Common myeloid progenitor, CD34-positive (primary cell): ENCODE data around the gene SBF2.

Experiments used
- CTCF ChIA-PET: fragments of 350-600 bp; sonication (Branson Sonifier 250); formaldehyde crosslinking; loops from one replicate; lab custom pipeline; 2021; ENCODE audit warnings: antibody characterized with exemption; lab: Charles Lee
- POLR2A ChIA-PET: fragments of 350-600 bp; sonication (Branson Sonifier 250); formaldehyde crosslinking; loops from one replicate; lab custom pipeline; 2021; ENCODE audit warnings: antibody characterized with exemption; lab: Charles Lee
- DNase-seq, 3 donors: peaks; one replicate each; pipeline versions ENCODE4 v3.0.0 to v3.0.0-alpha.2; 2013
- H3K27ac ChIP-seq, 2 experiments: 1 replicate in 1 of 2; 2 replicates in 1 of 2; pipeline ENCODE4 v1.7.0; 2013; ENCODE audit warnings: inconsistent platforms in 2 of 2, low read length in 2 of 2, mild to moderate bottlenecking in 2 of 2, low read depth in 1 of 2, moderate library complexity in 1 of 2; ENCODE audit not compliant: severe bottlenecking in 2 of 2, insufficient read depth in 1 of 2, poor library complexity in 1 of 2
- H3K27me3 ChIP-seq, 5 experiments: replicated peaks in 2 of 5; 1 replicate in 3 of 5; 2 replicates in 2 of 5; pipeline versions ENCODE4 v1.6.1 to v1.7.0; 2013; ENCODE audit warnings: low read length in 4 of 5, mild to moderate bottlenecking in 2 of 5, moderate library complexity in 2 of 5, inconsistent platforms in 1 of 5; ENCODE audit not compliant: insufficient read depth in 5 of 5, control insufficient read depth in 4 of 5
- H3K36me3 ChIP-seq, 4 experiments: 1 replicate in 2 of 4; 2 replicates in 2 of 4; pipeline versions ENCODE4 v1.6.1 to v1.7.0; 2013; ENCODE audit warnings: low read length in 3 of 4, control low read depth in 1 of 4, mild to moderate bottlenecking in 1 of 4; ENCODE audit not compliant: control insufficient read depth in 4 of 4, insufficient read depth in 4 of 4
- H3K4me1 ChIP-seq, 4 experiments: 1 replicate in 3 of 4; 2 replicates in 1 of 4; pipeline versions ENCODE4 v1.6.1 to v1.7.1; 2013; ENCODE audit warnings: low read length in 3 of 4, mild to moderate bottlenecking in 3 of 4, control low read depth in 1 of 4, inconsistent platforms in 1 of 4, moderate library complexity in 1 of 4; ENCODE audit not compliant: control insufficient read depth in 4 of 4, insufficient read depth in 4 of 4; ENCODE audit errors: control extremely low read depth in 1 of 4
- H3K4me3 ChIP-seq, 7 experiments: 1 replicate in 4 of 7; 2 replicates in 3 of 7; pipeline versions ENCODE4 v1.5.1 to v1.7.0; 2013; ENCODE audit warnings: mild to moderate bottlenecking in 7 of 7, low read length in 6 of 7, moderate library complexity in 6 of 7, inconsistent platforms in 2 of 7, low read depth in 2 of 7, control low read depth in 1 of 7; ENCODE audit not compliant: insufficient read depth in 4 of 7, control insufficient read depth in 1 of 7; ENCODE audit errors: extremely low read depth in 1 of 7
- H3K9me3 ChIP-seq, 5 experiments: 1 replicate in 4 of 5; 2 replicates in 1 of 5; pipeline versions ENCODE4 v1.6.1 to v1.7.1; 2013; ENCODE audit warnings: low read length in 4 of 5, mild to moderate bottlenecking in 2 of 5, inconsistent platforms in 1 of 5, low read depth in 1 of 5, moderate library complexity in 1 of 5; ENCODE audit not compliant: control insufficient read depth in 4 of 5, insufficient read depth in 2 of 5; ENCODE audit errors: control extremely low read depth in 1 of 5
- WGBS: methylation state at CpG from one replicate; pipeline ENCODE4 v1.1.5; 2013; ENCODE audit not compliant: insufficient coverage; 5-methylcytosine and 5-hydroxymethylcytosine counted together

SBF2 gene

DNA sequence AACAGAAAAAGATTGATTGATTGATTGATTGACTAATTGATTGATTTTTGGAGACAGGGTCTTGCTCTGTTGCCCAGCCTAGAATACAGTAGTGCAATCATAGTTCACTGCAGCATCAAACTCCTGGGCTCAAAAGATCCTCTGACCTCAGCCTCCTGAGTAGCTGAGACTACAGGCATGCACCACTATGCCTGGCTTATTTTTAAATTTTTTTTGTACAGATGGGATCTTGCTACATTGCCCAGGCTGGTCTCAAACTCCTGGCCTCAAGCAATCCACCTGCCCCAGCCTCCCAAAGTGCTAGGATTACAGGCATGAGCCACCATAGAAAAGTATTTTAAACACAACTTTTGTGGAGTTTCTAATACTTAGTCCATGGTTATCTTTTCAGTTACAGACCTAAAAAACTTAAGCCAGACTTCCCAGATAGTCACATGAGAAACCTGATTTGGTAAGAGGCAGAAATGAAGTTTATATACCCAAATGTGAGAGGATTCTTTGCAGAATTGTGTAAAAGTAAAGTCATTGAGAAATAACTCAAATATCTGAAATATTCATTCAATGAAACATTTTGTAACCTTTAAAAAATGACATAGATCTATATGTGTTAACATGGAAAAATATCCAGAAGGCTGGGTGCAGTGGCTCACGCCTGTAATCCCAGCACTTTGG is 443.7 kb downstream of the SBF2 start:
- Histone ChIP-seq H3K36me3 (peaks cover 4 to 35% (median 13%) of the 10 kb centered on the region in 4 experiments), H3K9me3 (no peaks in the 10 kb centered on the region), H3K27ac (no peak overlapping the region), H3K4me1 (no peaks in the 10 kb centered on the region), H3K27me3 (no peaks in the 10 kb centered on the region), H3K4me3 (no peak overlapping the region)
- ChIA-PET CTCF (no interaction called here), POLR2A (no interaction called here)
- WGBS = no CpG with 5 or more reads among the region's 1 CpG
- no peak for DNase-seq

DNA sequence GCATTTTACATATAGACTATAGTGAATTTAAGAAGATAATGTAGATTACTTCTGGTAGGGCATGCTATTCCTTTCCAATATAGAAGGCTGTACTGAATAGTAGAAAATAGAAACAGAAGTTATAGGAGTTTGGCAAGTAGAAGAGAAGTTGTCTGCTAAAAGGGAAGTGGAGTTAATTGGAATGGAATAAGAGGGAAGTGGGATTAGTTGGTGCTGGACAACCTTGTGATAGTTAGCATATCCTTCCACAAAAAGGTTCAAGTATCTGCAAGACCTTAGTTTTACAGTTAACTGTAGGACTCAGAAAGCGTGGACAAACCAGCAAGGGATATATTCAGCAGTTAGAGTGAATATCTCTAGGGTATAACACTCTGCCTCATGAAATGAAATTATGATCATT is 444.6 kb downstream of the SBF2 start:
- CTCF ChIA-PET = no interaction called here

DNA sequence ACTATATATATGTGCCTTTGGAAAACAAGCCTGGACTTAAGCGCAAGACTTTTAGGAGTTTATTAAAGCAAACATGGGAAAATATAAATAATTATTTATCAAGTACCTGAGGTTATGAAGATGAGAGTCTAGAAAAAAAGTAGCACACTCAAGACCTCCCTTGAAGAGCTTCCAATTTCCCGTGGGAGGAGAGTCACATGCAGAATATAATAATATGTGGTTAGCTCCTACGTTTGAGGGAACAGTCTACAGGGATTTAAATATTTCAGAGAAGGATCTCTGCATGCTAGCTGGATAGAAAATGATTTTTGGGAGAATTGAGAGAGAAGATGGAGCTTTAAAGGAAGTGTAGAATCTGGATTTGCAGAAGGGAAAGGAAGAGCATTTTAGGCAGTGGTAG is 446.4 kb downstream of the SBF2 start:
- peaks cover 4 to 33% (median 13%) of the 10 kb centered on the region in 4 experiments for H3K36me3 ChIP-seq
- no peaks in the 10 kb centered on the region for H3K9me3 ChIP-seq
- no peak for DNase-seq
- no peaks in the 10 kb centered on the region for H3K27me3 ChIP-seq
- CTCF ChIA-PET = interaction anchor here (1.4 kb wide), 1 partner anchor 13 kb away, joined by 4 read pairs; no protein-coding TSS in a partner anchor
- no peaks in the 10 kb centered on the region for H3K4me1 ChIP-seq
- WGBS = 88% methylated on average over 1 of the region's 3 CpGs
- H3K27ac ChIP-seq = no peak overlapping the region
- POLR2A ChIA-PET = no interaction called here
- no peak overlapping the region for H3K4me3 ChIP-seq

More for the DNA sequence above, 444.6 kb downstream of the SBF2 start:
- DNase-seq = no peak
- no peak overlapping the region for H3K4me3 ChIP-seq
- no peaks in the 10 kb centered on the region for H3K27me3 ChIP-seq
- H3K4me1 ChIP-seq = no peaks in the 10 kb centered on the region
- POLR2A ChIA-PET = interaction anchor here (0.7 kb wide), 1 partner anchor 34 kb away, joined by 3 read pairs; no protein-coding TSS in a partner anchor
- no peak overlapping the region for H3K27ac ChIP-seq
- H3K9me3 ChIP-seq = no peaks in the 10 kb centered on the region
- H3K36me3 ChIP-seq = peaks cover 4 to 31% (median 13%) of the 10 kb centered on the region in 4 experiments
- 100% methylated on average over 1 of the region's 1 CpG for WGBS

DNA sequence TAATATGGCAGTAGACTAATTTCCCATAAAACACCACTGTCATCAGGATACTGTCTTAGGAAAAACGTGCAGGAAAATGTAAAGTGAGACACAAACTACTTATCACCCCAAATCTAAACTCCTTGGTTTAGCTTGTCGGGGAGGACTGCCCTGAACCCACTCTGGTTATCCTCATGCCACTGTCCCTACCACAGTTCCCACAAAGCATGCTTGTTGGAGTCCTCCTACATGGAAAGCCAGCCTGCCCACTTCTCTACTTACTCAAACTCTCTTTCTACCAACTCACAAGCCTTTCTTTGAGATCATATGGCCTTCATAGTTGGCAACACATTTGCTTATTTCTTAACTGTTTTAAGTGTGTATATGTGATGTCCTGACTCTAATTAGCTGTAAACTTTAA is 451.1 kb downstream of the SBF2 start:
- POLR2A ChIA-PET = no interaction called here
- Histone ChIP-seq H3K4me3 (no peak overlapping the region), H3K4me1 (no peaks in the 10 kb centered on the region), H3K36me3 (peaks cover 4 to 36% (median 17%) of the 10 kb centered on the region in 4 experiments), H3K27ac (no peak overlapping the region), H3K27me3 (no peaks in the 10 kb centered on the region), H3K9me3 (no peaks in the 10 kb centered on the region)
- DNase-seq = no peak
- WGBS = 96% methylated on average over 2 of the region's 2 CpGs
- CTCF ChIA-PET = interaction anchor here (1.3 kb wide), 1 partner anchor 84 kb away, joined by 4 read pairs; no protein-coding TSS in a partner anchor

DNA sequence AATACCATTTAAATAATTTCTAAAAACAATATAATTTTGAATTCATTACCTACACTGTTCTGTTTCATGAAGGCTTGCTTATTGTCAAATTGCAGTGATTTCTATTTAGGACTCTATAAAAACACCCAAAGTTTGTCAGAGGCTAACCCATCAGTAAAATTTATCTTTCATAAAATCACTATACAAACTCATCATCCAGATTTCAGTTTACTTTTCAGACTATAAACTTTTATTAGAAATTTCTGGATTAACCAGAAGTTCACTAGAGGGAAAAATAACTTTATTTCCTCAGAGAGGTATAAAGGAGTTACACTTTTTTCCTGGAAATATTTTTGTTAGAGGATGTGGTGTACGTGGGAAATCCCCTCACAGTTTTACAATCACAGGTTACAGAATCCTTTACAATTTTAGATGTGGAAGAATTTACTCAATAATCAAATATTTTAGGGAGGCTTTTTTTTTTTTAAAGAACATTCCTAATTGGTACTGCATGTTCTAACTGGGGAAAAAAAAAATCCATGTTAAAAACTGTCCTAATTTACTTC is 453.5 kb downstream of the SBF2 start:
- Histone ChIP-seq H3K27ac (no peak overlapping the region), H3K9me3 (no peaks in the 10 kb centered on the region), H3K4me1 (no peaks in the 10 kb centered on the region), H3K27me3 (no peaks in the 10 kb centered on the region), H3K36me3 (peaks cover 0 to 17% (median 9%) of the 10 kb centered on the region in 4 experiments), H3K4me3 (no peak overlapping the region)
- ChIA-PET CTCF (interaction anchor here (0.6 kb wide), 1 partner anchor 35 kb away, joined by 3 read pairs; no protein-coding TSS in a partner anchor), POLR2A (no interaction called here)
- no peak for DNase-seq
- WGBS = no CpG with 5 or more reads among the region's 1 CpG

DNA sequence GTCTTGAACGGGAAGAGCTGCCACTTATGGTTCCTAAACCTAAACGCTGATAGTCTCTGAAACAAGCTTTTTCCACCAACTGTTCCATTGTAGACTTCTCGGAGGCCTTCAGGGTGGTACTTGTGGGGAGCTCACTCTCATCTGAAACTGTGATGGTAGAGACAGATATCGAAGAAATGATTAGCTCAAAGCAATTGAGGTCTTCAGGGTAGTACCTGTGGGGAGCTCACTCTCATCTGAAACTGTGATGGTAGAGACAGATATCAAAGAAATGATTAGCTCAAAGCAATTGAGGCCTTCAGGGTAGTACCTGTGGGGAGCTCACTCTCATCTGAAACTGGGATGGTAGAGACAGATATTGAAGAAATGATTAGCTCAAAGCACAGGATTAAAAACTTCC is 454.5 kb downstream of the SBF2 start:
- H3K4me1 ChIP-seq = no peaks in the 10 kb centered on the region
- H3K36me3 ChIP-seq = peaks cover 0 to 13% (median 7%) of the 10 kb centered on the region in 4 experiments
- H3K9me3 ChIP-seq = no peaks in the 10 kb centered on the region
- 96% methylated on average over 4 of the region's 4 CpGs for WGBS
- POLR2A ChIA-PET = no interaction called here
- no peaks in the 10 kb centered on the region for H3K27me3 ChIP-seq
- no peak overlapping the region for H3K4me3 ChIP-seq
- CTCF ChIA-PET = no interaction called here
- no peak overlapping the region for H3K27ac ChIP-seq
- DNase-seq = no peak

DNA sequence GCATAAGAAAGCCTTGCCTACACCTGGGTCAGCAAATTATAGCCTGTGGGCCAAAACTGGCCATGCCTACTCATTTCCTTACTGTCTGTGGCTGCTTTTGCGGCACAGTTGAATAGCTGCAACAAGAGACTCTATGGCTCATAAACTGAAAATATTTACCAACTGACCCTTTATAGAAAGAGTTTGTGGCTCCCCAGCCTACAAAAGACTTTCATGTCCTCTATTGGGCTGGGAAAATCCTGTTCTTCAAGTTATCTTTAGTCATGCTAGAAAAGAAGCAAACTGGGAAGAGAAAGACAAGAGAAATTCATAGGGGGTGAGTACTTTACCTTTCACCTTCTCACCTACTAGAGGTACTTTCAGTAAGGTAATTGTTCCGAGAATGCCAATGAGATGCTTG is 455.1 kb downstream of the SBF2 start:
- Histone ChIP-seq H3K27me3 (no peaks in the 10 kb centered on the region), H3K4me3 (no peak overlapping the region), H3K27ac (no peak overlapping the region), H3K9me3 (no peaks in the 10 kb centered on the region), H3K36me3 (peaks cover 0 to 11% (median 7%) of the 10 kb centered on the region in 4 experiments), H3K4me1 (no peaks in the 10 kb centered on the region)
- ChIA-PET CTCF (no interaction called here), POLR2A (no interaction called here)
- no peak for DNase-seq
- 100% methylated on average over 1 of the region's 2 CpGs for WGBS
